ENCODE results near the gene RPN1. TPM values are rescaled to one million over a fixed set of nuclear protein-coding genes. Genes with fewer than 3 reads are reported as not detected.
"Not testable (repeated sequence)": the region's sequence is repeated elsewhere in the genome, so short reads cannot be mapped to it uniquely, and the experiment has no call there.

Gene RPN1
- total RNA-seq, 1 experiment from 2014 or later = 838 TPM

DNA sequence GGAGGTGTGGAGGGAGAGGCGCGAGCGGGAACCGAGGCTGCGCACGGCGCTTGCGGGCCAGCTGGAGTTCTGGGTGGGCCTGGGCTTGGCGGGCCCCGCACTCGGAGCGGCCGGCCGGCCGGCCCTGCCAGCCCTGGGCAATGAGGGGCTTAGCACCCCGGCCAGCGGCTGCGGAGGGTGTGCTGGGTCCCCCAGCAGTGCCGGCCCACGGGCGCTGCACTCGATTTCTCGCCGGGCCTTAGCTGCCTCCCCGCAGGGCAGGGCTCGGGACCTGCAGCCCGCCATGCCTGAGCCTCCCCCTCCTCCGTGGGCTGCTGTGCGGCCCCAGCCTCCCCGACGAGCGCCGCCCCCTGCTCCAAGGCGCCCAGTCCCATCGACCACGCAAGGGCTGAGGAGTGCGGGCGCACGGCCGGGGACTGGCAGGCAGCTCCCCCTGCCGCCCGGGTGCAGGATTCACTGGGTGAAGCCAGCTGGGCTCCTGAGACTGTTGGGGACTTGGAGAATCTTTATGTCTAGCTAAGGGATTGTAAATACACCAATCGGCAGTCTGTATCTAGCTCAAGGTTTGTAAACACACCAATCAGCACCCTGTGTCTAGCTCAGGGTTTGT, 2.9 kb upstream of the RPN1 start:
- not testable (repeated sequence) for DNase-seq (ENCODE audit: low read depth)

DNA sequence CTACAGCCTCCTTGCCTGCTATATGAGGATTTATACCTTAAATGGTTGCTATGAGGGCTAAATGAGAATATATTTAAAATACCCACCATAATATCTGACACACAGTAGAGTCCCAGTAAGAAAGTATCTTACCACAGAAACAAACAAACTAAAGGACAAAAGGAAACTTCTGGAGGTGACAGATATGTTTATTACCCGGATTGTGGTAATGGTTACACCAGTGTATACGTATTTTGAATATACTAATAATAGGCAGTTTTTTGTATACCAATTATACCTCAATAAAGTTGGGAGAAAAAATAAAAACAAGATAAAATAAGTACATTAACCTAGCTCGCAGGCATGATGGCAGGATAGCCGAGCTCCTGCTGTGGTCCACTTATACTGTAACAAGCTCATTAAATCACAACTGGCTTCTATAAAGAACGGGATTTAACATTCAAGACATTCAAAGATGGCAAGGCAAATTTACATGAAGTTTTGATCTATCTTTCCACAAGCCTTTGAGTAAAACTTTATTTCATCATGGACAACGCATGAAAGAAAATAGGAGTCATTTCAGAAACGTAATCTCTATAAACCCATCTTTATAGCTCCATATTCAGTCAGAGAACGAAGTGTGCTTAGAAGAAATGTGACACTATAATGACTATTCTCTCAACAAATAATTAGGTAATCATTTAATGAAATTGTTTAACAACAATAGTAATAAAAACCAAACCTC, 1.5 kb downstream of the RPN1 start:
- DNase-seq (ENCODE audit: low read depth) = no peak

- no peak for DNase-seq (ENCODE audit: low read depth)
These were observed 2.2 kb downstream of the RPN1 start for GRCh38 chr3:128648402-128648801.

DNA sequence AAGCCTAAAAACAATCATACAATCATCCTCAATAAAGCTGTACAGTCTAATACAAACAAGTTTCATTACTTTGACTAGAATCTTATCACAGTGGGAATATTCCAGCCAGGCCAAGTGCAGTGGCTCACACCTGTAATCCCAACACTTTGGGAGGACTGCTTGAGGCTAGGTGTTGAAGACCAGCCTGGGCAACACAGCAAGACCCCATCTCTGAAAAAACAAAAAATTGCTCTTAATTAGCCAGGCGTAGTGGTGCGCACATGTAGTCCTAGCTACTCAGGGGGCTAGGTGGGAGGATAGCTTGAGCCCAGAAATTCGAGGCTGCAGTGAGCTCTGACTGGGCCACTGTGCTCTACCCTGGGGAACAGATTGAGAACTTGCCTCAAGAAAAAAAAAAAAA, 3.3 kb downstream of the RPN1 start:
- DNase-seq (ENCODE audit: low read depth) = no peak

DNA sequence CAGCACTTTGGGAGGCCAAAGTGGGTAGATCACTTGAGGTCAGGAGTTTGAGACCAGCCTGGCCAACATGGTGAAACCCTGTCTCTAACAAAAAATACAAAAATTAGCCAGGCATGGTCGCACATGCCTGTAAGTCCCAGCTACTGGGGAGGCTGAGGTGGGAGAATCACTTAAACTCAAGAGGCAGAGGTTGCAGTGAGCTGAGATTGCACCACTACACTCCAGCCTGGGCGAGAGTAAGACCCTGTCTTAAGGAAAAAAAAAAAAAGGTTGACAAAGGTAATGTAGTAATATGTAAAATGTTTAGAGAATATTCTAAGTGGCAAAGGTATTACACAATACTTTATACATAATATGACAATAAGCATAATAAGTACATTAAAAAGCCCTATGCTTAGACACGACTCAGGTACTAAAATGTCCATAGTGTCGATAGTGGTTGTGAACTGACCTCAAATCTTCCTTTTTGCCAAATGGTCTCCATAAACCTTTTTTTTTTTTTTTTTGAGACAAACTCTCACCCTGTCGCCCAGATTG, 16.5 kb downstream of the RPN1 start:
- no peak for DNase-seq (ENCODE audit: low read depth)

DNA sequence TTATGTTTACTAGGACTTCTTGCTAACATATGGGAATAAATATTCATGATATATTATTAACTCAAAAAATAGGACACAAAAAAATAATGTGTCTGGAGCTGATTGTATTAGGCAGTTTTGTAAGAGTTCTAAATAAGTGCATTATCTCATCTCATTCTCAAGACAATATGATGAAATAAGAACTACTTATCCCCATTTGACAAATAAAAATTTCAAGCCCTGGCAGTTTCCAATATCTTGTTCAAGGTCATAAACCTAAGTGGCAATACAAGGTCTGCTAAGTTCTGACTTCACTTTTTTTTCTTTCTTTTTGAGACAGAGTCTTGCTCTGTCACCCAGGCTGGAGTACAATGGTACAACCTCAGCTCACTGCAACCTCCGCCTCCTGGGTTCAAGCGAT, 18.3 kb downstream of the RPN1 start:
- DNase-seq (ENCODE audit: low read depth) = no peak

GRCh38 chr3:128629936-128630335, 20.7 kb downstream of the RPN1 start:
- no peak for DNase-seq (ENCODE audit: low read depth)

GRCh38 chr3:128625409-128625945, 25.1 kb downstream of the RPN1 start:
- DNase-seq (ENCODE audit: low read depth) = no peak

DNA sequence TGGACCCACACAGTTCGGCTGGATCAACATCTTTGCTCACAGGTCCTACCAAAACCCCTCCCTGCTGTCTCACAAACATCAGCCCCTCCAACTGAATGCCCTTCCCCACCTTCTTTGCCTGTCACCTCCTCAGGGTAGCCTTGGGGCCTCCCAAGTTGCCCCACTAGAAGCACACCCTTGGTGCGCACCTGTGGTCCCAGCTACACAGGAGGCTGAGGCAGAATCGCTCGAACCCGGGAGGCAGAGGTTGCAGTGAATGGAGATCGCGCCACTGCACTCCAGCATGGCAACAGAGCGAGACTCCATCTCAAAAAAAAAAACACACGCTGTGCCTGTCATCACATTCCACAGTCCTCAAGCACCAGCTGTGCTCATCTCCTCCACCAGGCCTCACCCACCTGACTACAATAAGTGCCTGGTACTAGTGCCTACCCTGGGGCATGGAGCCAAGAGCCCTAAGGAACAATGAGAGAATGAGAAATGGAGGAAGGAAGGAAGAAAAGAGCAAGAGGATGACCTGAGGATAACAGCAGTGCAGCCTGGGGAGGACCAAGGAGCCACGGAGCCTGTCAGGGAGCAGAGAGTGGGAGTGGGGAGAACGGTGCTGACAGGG, 26.0 kb downstream of the RPN1 start:
- no peak for DNase-seq (ENCODE audit: low read depth)

DNA sequence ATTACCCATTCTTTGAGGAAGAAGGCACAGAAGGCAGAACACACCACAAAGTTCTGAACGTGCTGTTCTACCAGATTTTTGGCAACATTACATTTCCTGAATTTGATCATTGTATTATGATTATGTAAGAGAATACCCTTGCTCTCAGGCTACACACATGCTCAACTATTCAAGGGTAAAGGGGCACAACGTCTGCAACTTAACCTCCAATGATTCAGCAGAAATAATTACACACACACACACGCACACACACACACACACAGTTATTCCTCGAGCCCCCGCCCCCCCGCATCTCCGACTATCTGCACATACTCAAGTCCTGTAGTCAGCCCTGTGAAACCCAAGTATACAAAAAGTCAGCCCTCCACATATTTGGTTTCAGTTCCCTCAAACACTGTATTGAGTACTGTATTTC, 26.8 kb downstream of the RPN1 start:
- no peak for DNase-seq (ENCODE audit: low read depth)

DNA sequence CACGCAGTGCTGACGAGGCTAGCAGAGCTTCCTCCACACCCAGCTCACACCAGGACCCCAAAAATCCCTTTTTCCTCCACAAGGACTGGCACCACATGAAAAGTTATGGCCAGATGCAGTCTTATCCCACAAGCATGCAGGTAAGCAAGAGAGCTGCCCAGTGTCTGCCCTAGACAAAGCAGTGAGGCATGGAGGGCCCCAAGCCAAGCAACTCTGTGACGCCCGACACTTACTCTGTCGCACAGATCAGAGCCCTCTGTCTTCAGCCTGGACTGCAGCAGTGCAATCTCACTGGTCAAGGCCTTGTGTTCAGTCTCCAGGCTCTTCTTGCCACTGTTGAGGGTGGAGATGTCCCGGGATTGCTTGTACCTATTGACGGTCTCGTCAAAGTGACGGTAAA, 28.7 kb downstream of the RPN1 start:
- no peak for DNase-seq (ENCODE audit: low read depth)

GRCh38 chr3:128621234-128621633, 29.4 kb downstream of the RPN1 start:
- DNase-seq (ENCODE audit: low read depth) = no peak

DNA sequence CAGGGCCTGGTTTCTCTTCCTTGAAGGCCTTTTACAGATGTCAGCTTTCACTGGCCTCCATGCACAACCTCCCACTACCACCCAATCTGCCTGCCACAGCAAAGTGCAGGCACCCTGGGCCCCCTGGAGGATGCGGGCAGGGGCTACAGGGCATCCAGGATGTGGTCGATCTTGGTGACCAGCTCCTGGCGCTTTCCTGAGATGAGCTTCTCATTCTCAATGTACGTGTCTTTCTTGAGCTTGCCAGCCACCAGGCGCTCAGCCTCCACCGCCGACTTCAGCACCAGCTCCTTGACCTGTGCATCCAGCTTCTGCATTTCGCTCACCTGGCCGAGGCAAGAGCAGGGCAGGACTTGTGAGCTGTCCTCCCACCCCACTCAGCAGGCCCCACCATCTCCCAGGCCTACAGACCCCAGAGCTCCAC, 30.3 kb downstream of the RPN1 start:
- DNase-seq (ENCODE audit: low read depth) = peak; percentile 27

- DNase-seq (ENCODE audit: low read depth) = peak; percentile 84
These were observed 31.3 kb downstream of the RPN1 start for GRCh38 chr3:128619146-128619890.

GRCh38 chr3:128618398-128618726, 32.3 kb downstream of the RPN1 start:
- no peak for DNase-seq (ENCODE audit: low read depth)

DNA sequence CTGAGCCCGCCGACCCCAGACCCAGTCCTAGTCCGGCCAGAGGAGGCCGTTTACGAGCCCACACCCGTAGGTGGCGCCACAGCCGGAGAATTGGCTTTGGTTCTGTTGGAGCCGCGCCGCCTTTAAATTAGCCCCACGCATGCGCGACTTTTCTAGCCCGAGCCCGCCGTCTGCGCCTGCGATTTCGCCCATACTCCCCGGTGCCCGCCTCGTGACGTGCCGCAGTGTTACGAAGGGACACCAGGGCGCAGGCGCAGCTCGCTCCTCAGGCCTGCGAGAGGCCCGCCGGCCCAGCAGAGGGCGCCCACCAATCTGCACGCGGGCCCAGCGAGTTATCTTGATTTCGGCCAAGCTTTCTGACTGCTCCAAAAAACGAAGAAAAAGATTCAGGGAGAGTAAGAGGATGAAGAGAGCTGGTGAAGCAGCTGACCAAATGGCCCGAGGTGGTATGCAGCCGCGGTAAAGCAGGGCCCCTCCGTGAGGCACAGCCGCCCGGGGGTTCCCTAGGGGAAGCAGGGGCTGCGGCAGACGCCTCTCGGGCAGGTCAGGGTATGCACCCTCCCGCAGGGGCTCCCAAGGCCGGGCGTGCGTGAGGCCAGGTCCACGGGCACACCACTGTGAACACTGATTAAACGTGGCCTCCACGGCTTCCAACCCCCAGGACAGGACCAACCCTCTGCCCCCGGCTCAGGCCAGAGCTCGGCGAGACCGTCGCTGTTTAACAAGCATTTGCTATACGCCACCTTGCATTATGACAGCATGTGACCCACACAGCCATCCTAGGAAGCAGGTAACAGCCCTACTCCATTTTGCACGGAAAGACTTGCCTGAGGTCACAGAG, 32.8 kb downstream of the RPN1 start:
- peak; percentile 50 for DNase-seq (ENCODE audit: low read depth)

- DNase-seq (ENCODE audit: low read depth) = no peak
These were observed 33.4 kb downstream of the RPN1 start for GRCh38 chr3:128617270-128617556.

DNA sequence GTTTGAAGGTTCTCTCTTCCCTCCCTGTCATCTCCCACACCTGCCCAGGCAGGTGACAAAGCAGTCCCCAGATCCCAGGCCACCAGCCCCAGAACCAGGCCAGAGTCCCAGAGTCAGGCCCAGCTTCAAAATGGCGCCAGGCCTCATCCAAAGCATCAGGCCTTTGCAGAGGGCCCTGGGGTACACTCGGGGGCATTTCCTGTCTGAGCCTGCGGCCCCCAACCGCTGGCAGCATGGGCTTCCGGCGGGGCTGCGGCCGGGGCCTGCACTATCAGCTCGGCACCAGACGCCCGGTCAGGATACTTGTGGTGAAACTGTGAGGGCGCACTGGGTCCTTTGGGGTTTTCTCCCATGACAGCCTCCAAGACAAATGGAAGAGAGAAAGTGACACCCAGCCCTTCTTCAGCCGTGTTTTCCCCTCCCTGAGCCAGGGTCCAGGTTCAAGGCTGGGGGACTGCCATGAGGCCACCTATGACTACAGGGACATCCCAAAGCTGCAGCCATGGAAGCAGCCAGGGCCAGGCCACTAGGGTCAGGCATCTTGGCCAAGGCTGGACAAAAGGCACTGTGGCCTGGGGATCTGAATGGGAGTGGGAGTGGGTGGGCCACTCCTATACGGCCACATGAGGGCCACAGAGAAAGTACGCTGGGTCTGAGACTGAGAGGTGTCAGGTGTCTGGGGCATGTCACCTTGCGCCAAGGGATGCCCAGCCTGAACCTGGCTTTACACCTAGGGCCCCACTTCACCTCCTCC, 33.9 kb downstream of the RPN1 start:
- no peak for DNase-seq (ENCODE audit: low read depth)

GRCh38 chr3:128614076-128614475, 36.5 kb downstream of the RPN1 start:
- no peak for DNase-seq (ENCODE audit: low read depth)

GRCh38 chr3:128613083-128613829, 37.4 kb downstream of the RPN1 start:
- no peak for DNase-seq (ENCODE audit: low read depth)

All from M059J (cell line).